GM12878 (cell line): Measurements from ENCODE around the gene MAL. TPM values are rescaled to one million over a fixed set of nuclear protein-coding genes. Genes with fewer than 3 reads are reported as not detected.
A peak's percentile ranks its signal among the peaks of the same experiment; 100 is the strongest.

Source experiments
- ATAC-seq: fragments of 200-7000 bp; cut with Tn5 transposase; 3 replicates; pipeline ENCODE4 v1.9.1; 2020; ENCODE audit warnings: mild to moderate bottlenecking, moderate library complexity
- BruUV-seq: library from RNA; stranded (reverse); fragments of 400-500 nt; replicated peaks from 2 replicates; lab custom pipeline; 2021; lab: Mats Ljungman, UMichigan
- CTCF ChIA-PET: fragments of 300-600 bp; sonication (Branson Sonifier 250); formaldehyde crosslinking; extraction: SDS; loops from one replicate; lab custom pipeline; 2021; ENCODE audit warnings: inconsistent platforms; lab: Yijun Ruan, JAX
- POLR2A ChIA-PET: fragments of 350-600 bp; formaldehyde crosslinking; extraction: SDS; loops from one replicate; lab custom pipeline; 2021; ENCODE audit warnings: inconsistent platforms; lab: Charles Lee
- RAD21 ChIA-PET: fragments of 300-600 bp; sonication (Branson Sonifier 250); formaldehyde crosslinking; loops from one replicate; lab custom pipeline; 2023; ENCODE audit warnings: antibody characterized with exemption; ENCODE audit not compliant: unreplicated experiment; lab: Charles Lee
- SMC1A ChIA-PET: fragments of 300-600 bp; sonication (Branson Sonifier 250); formaldehyde crosslinking; loops from one replicate; lab custom pipeline; 2023; ENCODE audit not compliant: unreplicated experiment, uncharacterized antibody; lab: Charles Lee
- DNase-seq: peaks from one replicate; pipeline ENCODE4 v3.0.0-alpha.2; 2011; ENCODE audit warnings: low read depth, low spot score
- FAIRE-seq: peaks from 3 replicates; lab custom pipeline; 2011; peaks lifted over from hg19 to GRCh38; lab: Jason Lieb, UNC
- H2AFZ ChIP-seq: 2 replicates; pipeline ENCODE4 v1.6.0; 2011; ENCODE audit warnings: low read depth, low read length, control low read depth; ENCODE audit not compliant: control insufficient read depth
- H3K27ac ChIP-seq: 2 replicates; pipeline ENCODE4 v1.5.1; 2011; ENCODE audit warnings: control low read depth; ENCODE audit not compliant: control insufficient read depth, insufficient read depth
- H3K27me3 ChIP-seq, 2 experiments: replicated peaks in 1 of 2; 2 replicates each; pipeline versions ENCODE4 v1.6.0 to v1.6.1; 2011; ENCODE audit warnings: low read length in 1 of 2; ENCODE audit not compliant: control insufficient read depth in 2 of 2, insufficient read depth in 2 of 2
- H3K36me3 ChIP-seq, 2 experiments: 2 replicates each; pipeline ENCODE4 v1.5.1; 2011; ENCODE audit warnings: low read length in 1 of 2; ENCODE audit not compliant: control insufficient read depth in 2 of 2, insufficient read depth in 2 of 2
- H3K4me1 ChIP-seq: 2 replicates; pipeline ENCODE4 v1.6.1; 2011; ENCODE audit warnings: mild to moderate bottlenecking, low read length, moderate library complexity, mixed read lengths; ENCODE audit not compliant: control insufficient read depth, insufficient read depth
- H3K4me2 ChIP-seq: 2 replicates; pipeline ENCODE4 v1.6.0; 2011; ENCODE audit warnings: control low read depth; ENCODE audit not compliant: control insufficient read depth, insufficient read depth
- H3K4me3 ChIP-seq: fragments of 200-600 bp; sonication (generic); 2 replicates; pipeline ENCODE4 v1.5.1; 2016
- H3K79me2 ChIP-seq: 2 replicates; pipeline ENCODE4 v1.6.0; 2011; ENCODE audit warnings: low read length; ENCODE audit not compliant: control insufficient read depth, insufficient read depth
- H3K9ac ChIP-seq: 2 replicates; pipeline ENCODE4 v1.8.0; 2011; ENCODE audit warnings: low read length, control low read depth, mixed read lengths; ENCODE audit not compliant: control insufficient read depth, insufficient read depth
- H3K9me3 ChIP-seq: replicated peaks from 3 replicates; pipeline ENCODE4 v1.5.1; 2011; ENCODE audit warnings: mild to moderate bottlenecking, low read length; ENCODE audit not compliant: control insufficient read depth, insufficient read depth
- H4K20me1 ChIP-seq: 2 replicates; pipeline ENCODE4 v1.6.0; 2011; ENCODE audit not compliant: control insufficient read depth, insufficient read depth
- CHD4 ChIP-seq: fragments of 200-600 bp; sonication (generic); IDR thresholded peaks from 2 replicates; pipeline ENCODE4 v1.6.1; 2016; ENCODE audit warnings: mild to moderate bottlenecking
- FOXM1 ChIP-seq: IDR thresholded peaks from 2 replicates; pipeline ENCODE4 v1.6.1; 2012; ENCODE audit warnings: low read depth, mild to moderate bottlenecking, inconsistent platforms, low read length, moderate library complexity
- KLF5 ChIP-seq: fragments of 450-650 bp; IDR thresholded peaks from 2 replicates; pipeline ENCODE4 v1.6.1; 2014; ENCODE audit warnings: mild to moderate bottlenecking; ENCODE audit not compliant: partially characterized antibody
- MTA2 ChIP-seq: fragments of 450-650 bp; IDR thresholded peaks from 2 replicates; pipeline ENCODE4 v1.6.1; 2016; ENCODE audit warnings: low read depth, mild to moderate bottlenecking, moderate library complexity
- MTA3 ChIP-seq: IDR thresholded peaks from 2 replicates; pipeline ENCODE4 v1.6.1; 2012; ENCODE audit warnings: low read length, inconsistent platforms, borderline replicate concordance
- MXI1 ChIP-seq: fragments of 150-350 bp; IDR thresholded peaks from 2 replicates; pipeline ENCODE4 v1.6.1; 2011; ENCODE audit warnings: low read depth, mild to moderate bottlenecking, inconsistent platforms, low read length, improper control_type of control experiment
- SP1 ChIP-seq: IDR thresholded peaks from one replicate; pipeline ENCODE4 v1.6.1; 2011; ENCODE audit warnings: low read depth, low read length
- STAT1 ChIP-seq: fragments of 450-650 bp; conservative IDR thresholded peaks from 2 replicates; pipeline ENCODE4 v1.6.1; 2014; ENCODE audit warnings: antibody characterized with exemption, mild to moderate bottlenecking
- SUPT20H ChIP-seq: IDR thresholded peaks from 2 replicates; pipeline ENCODE4 v1.6.1; 2011; ENCODE audit warnings: low read depth, mild to moderate bottlenecking, low read length, moderate library complexity, borderline replicate concordance; ENCODE audit not compliant: control insufficient read depth
- USF1 ChIP-seq: IDR thresholded peaks from 2 replicates; pipeline ENCODE4 v1.6.1; 2011; ENCODE audit warnings: borderline replicate concordance, low read depth, mild to moderate bottlenecking, moderate library complexity, mixed read lengths, low read length; ENCODE audit not compliant: insufficient read depth; ENCODE audit errors: extremely low read length
- YY1 ChIP-seq: IDR thresholded peaks from 2 replicates; pipeline ENCODE4 v1.6.1; 2011; ENCODE audit warnings: low read depth, mild to moderate bottlenecking, low read length
- ZBTB33 ChIP-seq: fragments of 450-650 bp; IDR thresholded peaks from 2 replicates; pipeline ENCODE4 v1.6.1; 2017; ENCODE audit warnings: mild to moderate bottlenecking
- ZNF217 ChIP-seq: fragments of 450-650 bp; IDR thresholded peaks from 2 replicates; pipeline ENCODE4 v1.6.1; 2017; ENCODE audit warnings: antibody characterized with exemption, mild to moderate bottlenecking
- ZNF592 ChIP-seq: fragments of 450-650 bp; IDR thresholded peaks from 2 replicates; pipeline ENCODE4 v1.6.1; 2017; ENCODE audit warnings: mild to moderate bottlenecking, moderate library complexity
- ZSCAN29 ChIP-seq: fragments of 450-650 bp; IDR thresholded peaks from 2 replicates; pipeline ENCODE4 v1.6.1; 2017; ENCODE audit warnings: mild to moderate bottlenecking, moderate library complexity
- WGBS: methylation state at CpG from one replicate; pipeline ENCODE4 v1.1.6; 2016; ENCODE audit warnings: low lambda C conversion rate; ENCODE audit not compliant: insufficient replicate concordance, insufficient coverage; ENCODE audit errors: missing lambda C conversion rate; 5-methylcytosine and 5-hydroxymethylcytosine counted together
- in situ Hi-C: fragments of 300-500 bp; cut with MboI; formaldehyde crosslinking; loops from 9 replicates; pipeline ENCODE4 v1.14.3; 2018; ENCODE audit warnings: mixed read lengths
- intact Hi-C: fragments of 100-400 bp; cut with micrococcal nuclease; formaldehyde crosslinking; loops from one replicate; pipeline ENCODE4 v1.14.2; 2022; ENCODE audit not compliant: unreplicated experiment
- polyA plus RNA-seq, 11 experiments: library from polyadenylated mRNA; depleted of rRNA in 4 of 11; unstranded in 6 of 11; stranded (reverse) in 5 of 11; fragments of >200 nt; fragmentation: Nextera tagmentation in 4 of 11; fragmentation: Illumina TruSeq in 1 of 11; extraction: Ambion mirVana in 4 of 11; extraction: Trizol in 1 of 11; gene quantifications; 1 replicate in 1 of 11; 2 replicates in 10 of 11; pipeline versions ENCODE4 v1.2.1 to v1.2.3, GENCODE V29; 2011 to 2016; ENCODE audit warnings: inconsistent platforms in 2 of 11, missing spikeins in 2 of 11, low read depth in 1 of 11
- total RNA-seq, 4 experiments: library from RNA; depleted of rRNA in 3 of 4; stranded (reverse); fragments of >200 nt in 3 of 4; fragmentation: Illumina TruSeq in 1 of 4; extraction: Trizol in 1 of 4; gene quantifications; 2 replicates each; pipeline versions ENCODE4 v1.2.1 to v1.2.3, GENCODE V29; 2013 to 2021

MAL gene
- total and polyA plus RNA-seq, 10 of the 15 experiments (the other 5 are each of a cell fraction or from before 2014, with no cell fraction given): 1.3 to 4.5 (median 1.7) TPM

GRCh38 chr2:95053543-95053942, 28.0 kb downstream of the MAL start:
- WGBS: 55% methylated on average over 11 of the region's 11 CpGs
- ATAC-seq (peak; percentile 25; the same call in 2 of the 3 replicates), DNase-seq (no peak), FAIRE-seq (no peak)
- RAD21 ChIA-PET: interaction anchor here (0.8 to 8.1 kb wide), 5 partner anchors 10 to 70 kb away, joined by 3 to 92 read pairs (median 22); partner anchors contain the start of gene MAL
- no peaks in the 10 kb centered on the region for H3K9me3 ChIP-seq
- no peak overlapping the region for H3K27ac ChIP-seq
- no peak overlapping the region for H3K4me2 ChIP-seq
- no peak overlapping the region for H3K4me3 ChIP-seq
- H4K20me1 ChIP-seq: no peaks in the 10 kb centered on the region
- no peak overlapping the region for H2AFZ ChIP-seq
- in situ Hi-C loops: no loop called here
- POLR2A ChIA-PET: interaction anchor here (0.8 to 3.8 kb wide), 5 partner anchors 9 to 30 kb away, joined by 3 to 20 read pairs (median 4); no protein-coding TSS in a partner anchor
- H3K79me2 ChIP-seq: no peaks in the 10 kb centered on the region
- H3K27me3 ChIP-seq: no peaks in the 10 kb centered on the region
- H3K9ac ChIP-seq: no peak overlapping the region
- H3K36me3 ChIP-seq: no peaks in the 10 kb centered on the region
- intact Hi-C loops: loop anchor here (1.0 kb wide), 1 partner anchor 30 kb away; no protein-coding TSS in a partner anchor
- SMC1A ChIA-PET: interaction anchor here (0.7 to 7.8 kb wide), 9 partner anchors 10 to 141 kb away, joined by 3 to 94 read pairs (median 7); partner anchors contain the start of gene MAL
- TSS peak; percentile 84 for BruUV-seq
- H3K4me1 ChIP-seq: peaks cover 26% of the 10 kb centered on the region
- CTCF ChIA-PET: interaction anchor here (0.8 to 7.9 kb wide), 14 partner anchors 9 to 180 kb away, joined by 3 to 134 read pairs (median 9); partner anchors contain the start of gene MAL
- no peak for TF ChIP-seq ZNF217
- TF ChIP-seq CHD4: no peak
- no peak for TF ChIP-seq ZSCAN29
- TF ChIP-seq ZNF592: no peak
- no peak for TF ChIP-seq MTA3
- no peak for TF ChIP-seq USF1
- TF ChIP-seq MTA2: no peak
- peak; percentile 45; the same call in 1 of the 2 replicates for TF ChIP-seq YY1
- TF ChIP-seq FOXM1: no peak
- TF ChIP-seq MXI1: no peak
- no peak for TF ChIP-seq SP1
- no peak for TF ChIP-seq ZBTB33
- TF ChIP-seq STAT1: no peak
- no peak for TF ChIP-seq SUPT20H
- TF ChIP-seq KLF5: no peak
